Measurements from ENCODE around the gene LRRC8E.
"Not testable (repeated sequence)": the region's sequence is repeated elsewhere in the genome, so short reads cannot be mapped to it uniquely, and the experiment has no call there.

LRRC8E gene

GRCh38 chr19:7887408-7888144 lies 734 bp upstream of the LRRC8E start:
- DNase-seq (ENCODE audit: low read depth in 2 of 2), result no peak

GRCh38 chr19:7888826-7889217 lies 512 bp downstream of the LRRC8E start:
- no peak for DNase-seq (ENCODE audit: low read depth in 2 of 2)

- DNase-seq (ENCODE audit: low read depth in 2 of 2), result not testable (repeated sequence)
Observed at GRCh38 chr19:7893362-7894101, 5.2 kb downstream of the LRRC8E start.

- DNase-seq (ENCODE audit: low read depth in 2 of 2), result no peak
Observed at GRCh38 chr19:7894612-7895309, 6.5 kb downstream of the LRRC8E start.

DNA sequence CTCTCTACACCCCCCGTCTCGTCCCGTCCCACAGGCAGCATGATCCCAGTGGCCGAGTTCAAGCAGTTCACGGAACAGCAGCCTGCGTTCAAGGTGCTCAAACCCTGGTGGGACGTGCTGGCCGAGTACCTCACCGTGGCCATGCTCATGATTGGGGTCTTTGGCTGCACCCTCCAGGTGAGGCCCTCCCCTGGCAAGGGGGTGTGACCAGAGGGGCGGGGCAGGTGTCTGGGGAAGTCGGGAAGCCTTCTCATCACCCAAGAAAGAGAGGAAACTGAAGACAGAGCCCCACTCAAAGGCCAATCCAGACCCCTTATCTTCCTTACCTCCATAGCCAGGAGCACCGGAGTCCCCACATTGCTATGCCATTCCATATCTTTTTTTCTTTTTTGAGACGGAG lies 7.3 kb downstream of the LRRC8E start:
- no peak for DNase-seq (ENCODE audit: low read depth in 2 of 2)

DNA sequence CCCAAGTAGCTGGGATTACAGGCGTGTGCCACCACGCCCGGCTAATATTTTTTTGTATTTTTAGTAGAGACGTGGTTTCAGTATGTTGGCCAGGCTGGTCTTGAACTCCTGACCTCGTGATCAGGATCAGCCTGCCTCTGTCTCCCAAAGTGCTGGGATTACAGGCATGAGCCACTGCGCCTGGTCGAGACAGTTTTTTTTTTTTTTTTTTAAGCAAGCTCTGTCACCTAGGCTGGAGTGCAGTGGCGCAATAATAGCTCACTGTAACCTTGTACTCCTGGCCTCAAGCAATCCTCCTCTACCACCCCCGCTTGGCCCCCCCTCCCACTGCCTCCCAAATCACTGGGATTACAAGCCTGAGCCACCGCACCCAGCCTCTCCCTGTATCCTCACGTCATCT lies 9.0 kb downstream of the LRRC8E start:
- no peak for DNase-seq (ENCODE audit: low read depth in 2 of 2)

DNA sequence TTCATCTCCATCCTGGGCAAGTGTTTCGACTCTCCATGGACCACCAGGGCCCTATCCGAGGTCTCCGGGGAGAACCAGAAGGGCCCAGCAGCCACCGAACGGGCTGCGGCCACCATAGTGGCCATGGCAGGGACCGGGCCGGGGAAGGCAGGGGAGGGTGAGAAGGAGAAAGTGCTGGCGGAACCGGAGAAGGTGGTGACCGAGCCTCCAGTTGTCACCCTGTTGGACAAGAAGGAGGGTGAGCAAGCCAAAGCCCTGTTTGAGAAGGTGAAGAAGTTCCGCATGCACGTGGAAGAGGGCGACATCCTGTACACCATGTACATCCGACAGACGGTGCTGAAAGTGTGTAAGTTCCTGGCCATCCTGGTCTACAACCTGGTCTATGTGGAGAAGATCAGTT lies 10.7 kb downstream of the LRRC8E start:
- no peak for DNase-seq (ENCODE audit: low read depth in 2 of 2)

GRCh38 chr19:7899751-7900378 lies 11.6 kb downstream of the LRRC8E start:
- DNase-seq (ENCODE audit: low read depth in 2 of 2), result no peak

DNA sequence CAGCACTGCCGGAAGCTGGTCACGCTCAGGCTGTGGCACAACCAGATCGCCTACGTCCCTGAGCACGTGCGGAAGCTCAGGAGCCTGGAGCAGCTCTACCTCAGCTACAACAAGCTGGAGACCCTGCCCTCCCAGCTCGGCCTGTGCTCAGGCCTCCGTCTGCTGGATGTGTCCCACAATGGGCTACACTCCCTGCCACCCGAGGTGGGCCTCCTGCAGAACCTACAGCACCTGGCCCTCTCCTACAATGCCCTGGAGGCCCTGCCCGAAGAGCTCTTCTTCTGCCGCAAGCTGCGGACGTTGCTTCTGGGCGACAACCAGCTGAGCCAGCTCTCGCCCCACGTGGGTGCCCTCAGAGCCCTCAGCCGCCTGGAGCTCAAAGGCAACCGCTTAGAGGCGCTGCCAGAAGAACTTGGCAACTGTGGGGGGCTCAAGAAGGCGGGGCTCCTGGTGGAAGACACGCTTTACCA lies 12.1 kb downstream of the LRRC8E start:
- DNase-seq (ENCODE audit: low read depth in 2 of 2), result no peak

DNA sequence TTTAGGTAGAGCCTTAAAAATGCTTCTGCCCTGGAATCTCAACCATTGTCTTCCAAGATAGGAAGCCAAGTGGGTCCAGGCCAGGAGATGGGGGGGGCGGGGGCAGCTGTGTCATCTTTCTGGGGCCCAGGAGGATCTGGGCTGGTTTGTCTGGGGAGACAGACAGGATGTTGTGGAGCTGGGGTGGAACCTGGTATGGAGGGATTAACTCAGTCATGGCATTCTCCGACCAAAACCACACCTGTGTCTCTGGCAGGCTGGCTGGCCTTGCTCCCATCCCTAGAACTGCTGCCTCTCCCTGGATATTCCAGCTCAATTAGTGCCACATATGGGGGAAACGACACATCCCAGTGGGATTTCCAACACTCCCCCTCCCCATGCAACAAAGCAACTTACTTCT lies 12.6 kb downstream of the LRRC8E start:
- DNase-seq (ENCODE audit: low read depth in 2 of 2), result no peak

- DNase-seq (ENCODE audit: low read depth in 2 of 2), result no peak
Observed at GRCh38 chr19:7901337-7901736, 13.0 kb downstream of the LRRC8E start.

DNA sequence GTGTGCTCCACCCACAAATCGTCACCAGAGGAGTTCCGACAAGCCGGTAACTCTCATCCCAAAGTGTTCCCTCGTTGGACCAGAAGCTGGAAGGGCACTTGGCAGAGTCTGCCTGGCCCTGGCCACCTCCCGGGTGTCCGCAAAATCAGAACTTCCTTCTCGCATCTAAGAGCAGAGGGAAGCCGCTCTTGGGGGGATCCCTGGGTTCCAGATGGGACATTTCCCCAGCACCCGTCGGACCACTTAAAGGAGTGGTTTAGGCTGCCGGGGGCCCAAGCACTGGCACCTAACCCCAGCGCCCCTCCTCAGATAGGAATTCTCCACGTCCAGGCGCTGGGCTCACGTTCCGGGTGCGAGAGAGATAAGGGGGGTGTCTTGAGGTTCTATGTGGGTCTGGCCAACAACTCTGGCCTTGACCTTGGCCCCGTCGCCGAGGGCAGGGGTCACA lies 14.5 kb downstream of the LRRC8E start:
- no peak for DNase-seq (ENCODE audit: low read depth in 2 of 2)

- peak; percentile 98 for DNase-seq (ENCODE audit: low read depth in 2 of 2)
Observed at GRCh38 chr19:7903244-7904073, 15.1 kb downstream of the LRRC8E start, which contains the start of gene MAP2K7. MAP2K7 (plus strand) TSS chr19:7903877; CDS start chr19:7903945, 68 bp downstream.

- no peak for DNase-seq (ENCODE audit: low read depth in 2 of 2)
Observed at GRCh38 chr19:7904074-7905020, 16.0 kb downstream of the LRRC8E start.

GRCh38 chr19:7905268-7905667 lies 17.0 kb downstream of the LRRC8E start:
- no peak for DNase-seq (ENCODE audit: low read depth in 2 of 2)

- no peak for DNase-seq (ENCODE audit: low read depth in 2 of 2)
Observed at GRCh38 chr19:7905859-7906258, 17.5 kb downstream of the LRRC8E start.

DNA sequence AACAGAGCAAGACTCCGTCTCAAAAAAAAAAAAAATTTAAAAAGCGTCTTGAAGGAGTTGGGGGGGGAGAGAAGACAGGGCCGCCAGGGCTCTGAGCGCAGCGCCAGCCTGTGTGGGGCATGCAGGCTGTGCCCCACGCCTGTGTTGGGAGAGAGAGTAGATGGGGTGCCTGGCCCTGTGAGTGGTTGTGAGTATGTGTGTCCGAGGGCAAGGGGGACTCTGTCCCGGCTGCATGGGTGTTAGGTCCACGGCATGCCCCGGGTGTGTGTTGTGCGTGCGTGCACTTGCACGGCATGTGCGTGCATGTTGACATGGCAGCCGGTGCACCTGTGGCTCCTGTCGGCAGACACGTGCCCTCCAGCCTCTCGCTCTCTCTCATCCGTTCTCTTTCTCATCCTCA lies 18.8 kb downstream of the LRRC8E start:
- no peak for DNase-seq (ENCODE audit: low read depth in 2 of 2)

DNA sequence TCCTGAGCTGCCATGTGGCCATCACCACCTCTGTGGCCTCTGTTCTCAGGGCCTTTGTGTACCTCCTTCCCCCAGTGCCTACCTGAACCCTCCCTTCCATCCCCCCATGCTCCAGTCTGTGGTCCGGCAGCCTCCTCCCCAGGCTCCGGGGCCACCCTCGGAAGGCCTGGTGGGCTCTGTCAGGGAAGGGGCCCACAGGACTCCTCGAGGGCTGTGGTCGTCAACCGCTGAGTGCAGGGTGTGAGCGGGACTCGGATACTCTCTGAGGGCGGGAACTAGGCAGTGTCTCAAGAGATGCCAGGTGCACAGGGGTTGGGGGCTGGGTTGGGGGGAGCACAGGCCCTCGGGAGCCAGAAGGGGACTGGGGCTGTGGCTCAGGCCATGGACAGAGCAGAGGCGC lies 19.2 kb downstream of the LRRC8E start:
- DNase-seq (ENCODE audit: low read depth in 2 of 2), result no peak

- no peak for DNase-seq (ENCODE audit: low read depth in 2 of 2)
Observed at GRCh38 chr19:7908078-7908699, 19.9 kb downstream of the LRRC8E start.
